NCI-H2171 treated with DMSO at 0.1 percent for 48 hours (cell line): ENCODE results near the gene PRUNE2.

Source experiments
- DNase-seq: peaks from one replicate; lab custom pipeline; 2025; lab: John Stamatoyannopoulos, UW

Gene PRUNE2

DNA sequence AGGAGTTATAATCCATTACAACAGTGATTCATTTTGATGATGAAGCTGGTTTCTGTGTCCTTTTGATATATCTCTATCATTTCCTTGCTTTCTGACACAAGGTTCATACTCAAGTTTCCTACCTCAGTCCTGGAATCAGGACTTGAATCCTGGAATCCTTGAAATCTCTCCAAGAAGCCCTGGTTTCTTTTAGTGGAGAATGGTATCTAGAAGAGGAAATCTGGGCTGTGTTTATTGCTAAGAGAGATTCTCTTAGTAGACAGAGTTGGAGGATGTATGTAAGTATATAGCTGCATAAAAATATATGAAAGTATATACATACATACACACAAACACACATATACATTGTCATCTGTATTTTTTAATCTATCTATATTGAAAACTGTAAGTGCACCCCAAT, 332.5 kb downstream of the PRUNE2 start:
- DNase-seq: no peak

DNA sequence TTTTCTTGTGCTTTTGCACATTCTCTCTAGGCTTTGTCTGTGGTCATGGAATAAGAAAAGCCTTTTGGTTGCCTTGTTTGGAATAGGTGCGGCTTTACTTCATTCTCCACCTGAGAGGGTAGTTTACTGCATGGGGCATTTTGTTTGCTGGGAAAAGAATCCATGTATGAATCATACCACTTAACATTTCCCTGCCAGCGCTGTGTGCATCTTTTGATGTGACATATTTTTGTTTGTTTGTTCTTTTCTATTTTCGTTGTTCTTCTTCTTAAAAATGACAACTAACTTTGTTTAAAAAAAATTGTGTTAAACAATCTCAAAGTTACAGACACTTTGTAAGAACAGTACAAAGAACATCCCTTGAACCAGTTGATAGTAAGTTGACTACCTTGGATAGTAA, 333.8 kb downstream of the PRUNE2 start:
- DNase-seq: no peak

DNA sequence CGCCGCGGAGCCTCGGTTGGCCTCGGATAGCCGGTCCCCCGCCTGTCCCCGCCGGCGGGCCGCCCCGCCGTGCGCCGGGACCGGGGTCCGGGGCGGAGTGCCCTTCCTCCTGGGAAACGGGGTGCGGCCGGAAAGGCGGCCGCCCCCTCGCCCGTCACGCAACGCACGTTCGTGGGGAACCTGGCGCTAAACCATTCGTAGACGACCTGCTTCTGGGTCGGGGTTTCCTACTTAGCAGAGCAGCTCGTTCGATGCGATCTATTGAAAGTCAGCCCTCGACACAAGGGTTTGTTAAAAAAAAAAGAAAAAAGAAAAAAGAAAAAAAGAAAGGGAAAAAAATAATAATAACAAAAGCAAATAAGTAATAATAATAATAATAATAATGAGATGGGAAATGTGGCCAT, 334.2 kb downstream of the PRUNE2 start:
- DNase-seq: no peak

DNA sequence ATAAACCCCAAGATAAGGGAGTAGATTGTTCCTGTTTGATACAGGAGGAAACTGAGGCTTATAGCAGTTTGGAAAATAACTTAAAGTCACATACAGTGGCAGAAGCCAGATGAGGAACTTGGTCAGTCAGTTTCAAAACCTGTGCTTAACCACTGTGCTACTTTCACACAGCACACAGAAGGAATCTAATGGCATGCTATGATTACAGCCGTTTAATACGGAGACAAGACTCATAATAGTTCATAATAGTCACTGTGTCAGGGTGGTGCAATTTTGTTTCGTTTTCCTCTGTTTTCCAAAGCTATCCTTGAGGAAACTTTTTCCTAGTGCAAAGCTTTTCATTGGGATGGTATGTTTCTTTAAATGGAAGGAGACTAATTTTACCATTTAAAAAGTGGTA, 334.6 kb downstream of the PRUNE2 start:
- no peak for DNase-seq

DNA sequence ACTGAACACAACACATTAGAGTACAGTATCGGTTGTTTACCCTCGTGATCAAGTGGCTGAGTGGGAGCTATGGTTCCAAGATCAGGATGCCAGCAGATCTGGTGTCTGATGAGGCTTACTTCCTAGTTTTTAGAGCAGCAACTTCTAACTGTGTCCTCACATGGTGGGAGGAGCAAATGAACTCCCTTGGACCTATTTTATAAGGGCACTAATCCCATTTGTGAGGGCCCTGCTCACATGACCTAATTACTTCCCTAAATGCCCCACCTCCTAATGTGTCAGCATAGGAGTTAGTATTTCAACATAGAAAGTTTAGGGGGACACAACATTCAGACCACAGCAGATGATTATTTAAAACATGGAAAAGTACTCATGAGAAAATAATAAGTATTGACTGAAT, 335.1 kb downstream of the PRUNE2 start:
- no peak for DNase-seq

DNA sequence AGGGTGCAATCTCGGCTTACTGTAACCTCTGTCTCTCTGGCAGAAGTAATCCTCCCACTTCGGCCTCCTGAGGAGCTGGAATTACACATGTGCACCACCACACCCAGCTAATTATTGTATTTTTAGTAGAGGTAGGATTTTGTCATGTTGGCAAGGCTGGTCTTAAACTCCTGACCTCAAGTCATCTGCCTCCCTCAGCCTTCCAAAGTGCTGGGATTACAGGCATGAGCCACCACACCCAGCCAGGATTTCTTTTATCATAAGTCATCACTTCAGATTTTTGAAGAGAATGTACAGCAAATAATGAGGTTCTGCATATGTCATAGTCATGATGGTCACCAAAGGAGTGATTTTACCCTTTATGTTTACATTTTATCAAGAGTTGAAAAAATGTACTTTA, 338.8 kb downstream of the PRUNE2 start:
- no peak for DNase-seq

DNA sequence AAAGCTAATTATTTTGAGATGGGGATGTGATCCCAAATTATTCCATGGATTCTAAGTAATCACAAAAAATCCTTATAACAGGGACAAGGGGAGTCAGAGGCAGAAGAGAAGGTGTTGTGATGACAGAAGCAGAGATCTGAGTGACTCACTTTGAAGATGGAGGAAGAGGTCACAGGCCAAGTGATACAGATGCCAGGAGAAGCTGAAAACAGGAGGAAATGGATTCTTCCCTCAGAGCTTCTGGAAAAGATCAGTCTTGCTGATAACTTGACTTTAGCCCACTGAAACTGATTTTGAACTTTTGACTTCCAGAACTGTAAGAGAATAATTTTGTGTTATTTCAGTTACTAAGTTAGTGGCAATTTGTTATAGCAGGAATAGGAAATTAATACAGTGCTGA, 341.6 kb downstream of the PRUNE2 start:
- DNase-seq: no peak

DNA sequence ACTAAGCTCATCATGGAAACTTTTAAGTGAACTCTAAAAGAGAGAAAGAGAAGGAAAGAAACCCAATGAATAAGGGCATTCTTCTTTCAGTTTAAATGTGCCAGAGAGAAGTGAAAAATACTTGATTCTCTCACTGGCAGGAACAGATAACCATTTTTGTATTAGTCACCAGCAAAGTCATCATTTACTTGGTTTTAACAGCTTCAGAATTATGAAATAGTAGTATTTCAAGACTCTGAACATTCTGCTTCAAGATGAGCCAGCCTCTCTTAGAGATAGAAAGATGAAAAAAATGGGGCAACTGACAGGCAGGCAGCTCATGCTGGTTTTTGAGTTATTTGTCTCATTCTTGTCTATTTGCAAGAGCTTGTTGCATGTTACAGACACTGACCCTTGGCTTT, 343.4 kb downstream of the PRUNE2 start:
- no peak for DNase-seq

DNA sequence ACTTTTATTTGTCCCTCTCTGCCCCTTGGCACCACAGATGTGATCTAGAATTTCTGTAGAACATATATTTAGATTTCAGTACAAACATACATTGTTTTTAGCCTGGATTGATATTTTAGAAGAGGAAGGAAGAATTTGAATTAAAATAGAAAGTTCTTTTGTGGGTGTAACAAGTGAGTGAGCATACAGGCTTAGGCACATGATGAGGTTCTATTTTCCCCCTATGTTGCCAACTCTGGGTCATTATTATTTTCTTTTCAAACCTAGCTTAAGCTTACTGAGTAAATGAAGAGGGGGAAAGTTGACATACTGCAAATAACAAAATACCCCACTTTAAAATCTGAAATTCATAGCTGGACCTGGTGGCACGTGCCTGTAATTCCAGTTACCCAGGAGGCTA, 344.0 kb downstream of the PRUNE2 start:
- DNase-seq: no peak
